AG09319 (cell line): Measurements from ENCODE around the gene LCAT.

Experiments used
- DNase-seq: peaks from one replicate; pipeline ENCODE4 v3.0.0-alpha.2; 2010; ENCODE audit warnings: low read depth; ENCODE audit errors: extremely low read depth
- CTCF ChIP-seq: IDR thresholded peaks from 2 replicates; pipeline ENCODE4 v1.5.1; 2011; ENCODE audit warnings: low read depth, mild to moderate bottlenecking, inconsistent platforms, low read length, moderate library complexity

Gene LCAT

GRCh38 chr16:67943619-67944504 is at the start of gene LCAT:
TSS of gene LCAT (minus strand) at chr16:67944120. CDS start at chr16:67944101, 19 bp downstream.
- DNase-seq, result no peak
- no peak for TF ChIP-seq CTCF

- DNase-seq, result peak; percentile 20
Observed at GRCh38 chr16:67993207-67994039, 49.5 kb upstream of the LCAT start.

GRCh38 chr16:67992661-67993206 is 48.8 kb upstream of the LCAT start:
- no peak for DNase-seq
- no peak for TF ChIP-seq CTCF

More at GRCh38 chr16:67993207-67994039, 49.5 kb upstream of the LCAT start:
- TF ChIP-seq CTCF, result peak; percentile 82

GRCh38 chr16:67990018-67990386 is 46.1 kb upstream of the LCAT start:
- DNase-seq, result no peak
- TF ChIP-seq CTCF, result no peak

GRCh38 chr16:67989322-67990017 is 45.5 kb upstream of the LCAT start:
- DNase-seq, result no peak
- no peak for TF ChIP-seq CTCF

GRCh38 chr16:67988675-67989074 is 44.8 kb upstream of the LCAT start:
- no peak for DNase-seq
- no peak for TF ChIP-seq CTCF
